ENCODE measurements around the gene MSI2.
A peak's percentile ranks its signal among the peaks of the same experiment; 100 is the strongest.

MSI2 gene

DNA sequence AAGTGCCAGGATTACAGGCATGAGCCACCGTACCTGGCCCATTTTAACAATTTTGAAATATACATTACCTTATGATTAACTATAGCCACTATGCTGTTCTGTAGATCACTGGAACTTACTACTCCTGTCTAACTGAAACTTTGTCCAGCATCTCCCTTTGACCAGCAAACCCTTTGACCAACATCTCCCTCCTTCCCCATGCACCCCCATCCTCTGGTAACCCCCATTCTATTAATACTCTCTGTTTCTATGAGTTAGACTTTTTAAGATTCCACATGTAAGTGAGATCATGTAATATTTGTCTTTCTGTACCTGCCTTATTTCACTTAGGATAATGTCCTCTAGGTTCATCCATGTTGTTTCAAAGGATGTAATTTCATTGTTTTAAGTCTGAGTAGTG lies 178.0 kb downstream of the MSI2 start:
- DNase-seq (ENCODE audit: low read depth) = no peak
- TF ChIP-seq CTCF (IDR thresholded peaks at IDR 0.05; ENCODE audit: insufficient read depth, low read depth, low read length, missing control alignments) = no peak
- no peak overlapping the region for H3K4me3 ChIP-seq (ENCODE audit: low read length)

GRCh38 chr17:57436565-57436964 lies 180.2 kb downstream of the MSI2 start:
- no peak for DNase-seq (ENCODE audit: low read depth)
- H3K4me3 ChIP-seq (ENCODE audit: low read length) = no peak overlapping the region
- TF ChIP-seq CTCF (IDR thresholded peaks at IDR 0.05; ENCODE audit: insufficient read depth, low read depth, low read length, missing control alignments) = no peak

- TF ChIP-seq CTCF (IDR thresholded peaks at IDR 0.05; ENCODE audit: insufficient read depth, low read depth, low read length, missing control alignments) = no peak
- H3K4me3 ChIP-seq (ENCODE audit: low read length) = no peak overlapping the region
- DNase-seq (ENCODE audit: low read depth) = no peak
Measured at GRCh38 chr17:57438066-57438731, 181.9 kb downstream of the MSI2 start.

DNA sequence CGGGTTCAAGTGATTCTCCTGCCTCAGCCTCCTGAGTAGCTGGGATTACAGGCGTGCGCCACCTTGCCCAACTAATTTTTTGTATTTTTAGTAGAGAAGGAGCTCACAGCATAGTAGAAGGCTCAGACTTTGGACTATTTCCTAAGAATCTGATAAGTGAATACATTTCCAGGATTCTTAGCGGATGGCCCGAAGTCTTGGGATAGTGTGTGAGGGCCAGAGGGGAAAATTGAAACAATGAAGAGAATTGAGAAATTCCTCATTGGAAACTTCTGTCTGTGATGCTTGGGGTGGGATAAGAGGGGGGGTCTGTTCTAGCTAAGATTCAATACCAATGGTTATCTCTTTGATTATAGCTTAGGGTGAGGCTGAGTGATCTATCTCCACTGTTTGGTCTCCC lies 183.3 kb downstream of the MSI2 start:
- H3K4me3 ChIP-seq (ENCODE audit: low read length) = no peak overlapping the region
- DNase-seq (ENCODE audit: low read depth) = no peak
- TF ChIP-seq CTCF (IDR thresholded peaks at IDR 0.05; ENCODE audit: insufficient read depth, low read depth, low read length, missing control alignments) = no peak

DNA sequence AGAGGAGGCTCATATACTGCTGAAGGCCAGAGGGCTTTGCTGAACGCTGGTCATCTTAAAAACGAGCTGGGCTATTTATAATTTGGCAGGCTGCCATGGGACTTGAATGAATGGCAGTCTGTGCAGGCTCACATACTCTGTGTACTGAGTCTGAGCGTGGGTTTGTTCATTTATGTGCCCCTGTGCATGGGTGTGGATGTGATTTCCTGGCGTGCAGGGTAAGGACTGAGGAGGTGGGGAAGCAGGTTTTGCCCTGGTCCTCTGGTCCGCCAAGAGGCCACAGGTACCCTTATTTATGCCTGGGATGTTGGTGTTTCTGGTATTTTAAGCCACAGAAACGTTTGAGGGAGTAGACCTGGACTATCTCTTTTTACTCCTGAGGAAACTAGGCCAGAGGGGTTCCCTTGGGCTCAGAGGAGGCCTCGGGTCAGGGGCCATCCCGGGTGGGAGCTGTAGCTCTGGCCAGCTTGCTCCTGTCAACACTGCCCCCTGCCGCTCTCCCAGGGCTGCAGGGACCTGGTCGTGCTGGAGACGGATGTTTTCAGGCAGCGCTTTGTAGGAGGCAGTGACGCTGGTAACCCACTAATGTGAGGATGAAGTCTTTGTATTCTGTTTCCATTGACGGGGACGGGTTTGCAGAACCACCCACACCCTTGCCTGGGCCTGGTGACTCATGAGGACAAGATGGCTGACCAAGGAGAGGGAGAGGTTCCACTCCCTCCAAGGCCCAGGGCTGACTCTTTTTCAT lies 184.4 kb downstream of the MSI2 start:
- peak; percentile 33 for TF ChIP-seq CTCF (IDR thresholded peaks at IDR 0.05; ENCODE audit: insufficient read depth, low read depth, low read length, missing control alignments)
- H3K4me3 ChIP-seq (ENCODE audit: low read length) = no peak overlapping the region
- DNase-seq (ENCODE audit: low read depth) = peak; percentile 86

DNA sequence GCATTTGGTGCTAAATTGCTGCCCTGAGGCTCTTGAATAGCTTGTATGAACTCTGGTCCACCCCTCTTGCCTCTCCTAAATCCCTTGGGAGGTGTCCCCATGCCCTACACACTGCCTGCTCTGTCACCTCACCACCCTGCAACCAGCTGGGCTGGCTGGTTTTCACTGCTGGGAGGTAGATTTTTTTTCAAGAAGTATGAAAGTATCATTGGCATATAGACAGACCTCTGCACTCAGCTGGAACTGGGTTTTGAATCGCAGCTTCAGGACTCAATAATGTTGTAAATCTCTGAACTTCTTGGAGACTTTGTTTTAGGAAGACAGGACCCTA lies 184.9 kb downstream of the MSI2 start:
- no peak for DNase-seq (ENCODE audit: low read depth)
- no peak overlapping the region for H3K4me3 ChIP-seq (ENCODE audit: low read length)
- no peak for TF ChIP-seq CTCF (IDR thresholded peaks at IDR 0.05; ENCODE audit: insufficient read depth, low read depth, low read length, missing control alignments)

- TF ChIP-seq CTCF (IDR thresholded peaks at IDR 0.05; ENCODE audit: insufficient read depth, low read depth, low read length, missing control alignments) = no peak
- DNase-seq (ENCODE audit: low read depth) = no peak
Measured at GRCh38 chr17:57442401-57442823, 186.1 kb downstream of the MSI2 start.

More at GRCh38 chr17:57442401-57442823, 186.1 kb downstream of the MSI2 start:
- H3K4me3 ChIP-seq (ENCODE audit: low read length) = no peak overlapping the region

Data from epithelial cell of esophagus (primary cell).